Astrocyte (in vitro differentiated cells and primary cell): ENCODE data around the gene MYH3. TPM values are rescaled to one million over a fixed set of nuclear protein-coding genes. Genes with fewer than 3 reads are reported as not detected.

ENCODE experiments used
- DNase-seq: peaks from one replicate; pipeline ENCODE4 v3.0.0-alpha.2; 2010; ENCODE audit warnings: low read depth
- FAIRE-seq: peaks from 2 replicates; lab custom pipeline; 2011; peaks lifted over from hg19 to GRCh38; lab: Jason Lieb, UNC
- H2AFZ ChIP-seq: 2 replicates; pipeline ENCODE4 v1.6.0; 2012; ENCODE audit warnings: low read depth, low read length, inconsistent platforms
- H3K27ac ChIP-seq: 2 replicates; pipeline ENCODE4 v1.5.1; 2011; ENCODE audit warnings: low read depth, low read length, inconsistent platforms
- H3K27me3 ChIP-seq: 2 replicates; pipeline ENCODE4 v1.6.0; 2011; ENCODE audit warnings: low read length, inconsistent platforms; ENCODE audit not compliant: insufficient read depth
- H3K36me3 ChIP-seq: 2 replicates; pipeline ENCODE4 v1.5.1; 2011; ENCODE audit warnings: low read length, inconsistent platforms; ENCODE audit not compliant: insufficient read depth
- H3K4me1 ChIP-seq: 2 replicates; pipeline ENCODE4 v1.5.1; 2011; ENCODE audit warnings: low read length, inconsistent platforms; ENCODE audit not compliant: insufficient read depth
- H3K4me2 ChIP-seq: 2 replicates; pipeline ENCODE4 v1.6.0; 2012; ENCODE audit warnings: low read length, inconsistent platforms
- H3K4me3 ChIP-seq: 2 replicates; pipeline ENCODE4 v1.5.1; 2011; ENCODE audit warnings: low read depth, mild to moderate bottlenecking, low read length, inconsistent platforms; ENCODE audit not compliant: insufficient read depth
- H3K79me2 ChIP-seq: 2 replicates; pipeline ENCODE4 v1.6.0; 2012; ENCODE audit warnings: mild to moderate bottlenecking, low read length, inconsistent platforms; ENCODE audit not compliant: insufficient read depth
- H3K9ac ChIP-seq: 2 replicates; pipeline ENCODE4 v1.6.0; 2012; ENCODE audit warnings: mild to moderate bottlenecking, low read length, inconsistent platforms
- H3K9me3 ChIP-seq: 2 replicates; pipeline ENCODE4 v1.5.1; 2012; ENCODE audit warnings: low read depth, mild to moderate bottlenecking, low read length, inconsistent platforms; ENCODE audit not compliant: insufficient read depth
- H4K20me1 ChIP-seq: 2 replicates; pipeline ENCODE4 v1.6.0; 2012; ENCODE audit warnings: low read length, inconsistent platforms; ENCODE audit not compliant: insufficient read depth
- H3K27ac Mint-ChIP-seq: one replicate; pipeline ENCODE4 v1.8.0; 2021; ENCODE audit warnings: mild to moderate bottlenecking, mixed read lengths; ENCODE audit not compliant: unreplicated experiment
- H3K27me3 Mint-ChIP-seq: one replicate; pipeline ENCODE4 v1.8.0; 2021; ENCODE audit warnings: low read depth, mixed read lengths; ENCODE audit not compliant: unreplicated experiment
- H3K36me3 Mint-ChIP-seq: one replicate; pipeline ENCODE4 v1.8.0; 2021; ENCODE audit warnings: low read depth, mixed read lengths; ENCODE audit not compliant: unreplicated experiment
- H3K4me1 Mint-ChIP-seq: one replicate; pipeline ENCODE4 v1.8.0; 2021; ENCODE audit warnings: low read depth, mixed read lengths; ENCODE audit not compliant: unreplicated experiment
- H3K4me3 Mint-ChIP-seq: one replicate; pipeline ENCODE4 v1.8.0; 2021; ENCODE audit warnings: mild to moderate bottlenecking, moderate library complexity, mixed read lengths; ENCODE audit not compliant: unreplicated experiment
- H3K9me3 Mint-ChIP-seq: one replicate; pipeline ENCODE4 v1.8.0; 2021; ENCODE audit warnings: mild to moderate bottlenecking, mixed read lengths; ENCODE audit not compliant: unreplicated experiment
- CTCF ChIP-seq: IDR thresholded peaks from 2 replicates; pipeline ENCODE4 v1.5.1; 2011; ENCODE audit warnings: low read depth, mild to moderate bottlenecking, inconsistent platforms, low read length, moderate library complexity; ENCODE audit not compliant: insufficient read depth
- EZH2 ChIP-seq: IDR thresholded peaks from 2 replicates; pipeline ENCODE4 v1.6.1; 2012; ENCODE audit warnings: mild to moderate bottlenecking, low read length, inconsistent platforms; ENCODE audit not compliant: insufficient read depth
- total RNA-seq: library from RNA; stranded (reverse); gene quantifications from 2 replicates; pipeline ENCODE4 v1.2.1, GENCODE V29; 2021

The MYH3 gene
- total RNA-seq, 1 donor from 2014 or later, result 1.9 TPM

- H3K79me2 ChIP-seq, result no peaks in the 10 kb centered on the region
- no peaks in the 10 kb centered on the region for H3K4me1 ChIP-seq
- H3K27me3 Mint-ChIP-seq, result peaks cover 9% of the 10 kb centered on the region
- no peak for DNase-seq
- no peak overlapping the region for H2AFZ ChIP-seq
- H3K36me3 Mint-ChIP-seq, result no peaks in the 10 kb centered on the region
- no peak for FAIRE-seq
- TF ChIP-seq EZH2, result no peak
- H4K20me1 ChIP-seq, result no peaks in the 10 kb centered on the region
- no peaks in the 10 kb centered on the region for H3K27me3 ChIP-seq
- no peak overlapping the region for H3K4me3 Mint-ChIP-seq
- H3K4me1 Mint-ChIP-seq, result peaks cover 19% of the 10 kb centered on the region
- no peaks in the 10 kb centered on the region for H3K36me3 ChIP-seq
- H3K9me3 Mint-ChIP-seq, result peaks cover 3% of the 10 kb centered on the region
- H3K4me2 ChIP-seq, result no peak overlapping the region
- peak overlapping the region; percentile 59 for H3K27ac Mint-ChIP-seq
- H3K4me3 ChIP-seq, result no peak overlapping the region
- no peak overlapping the region for H3K27ac ChIP-seq
- H3K9ac ChIP-seq, result no peak overlapping the region
- H3K9me3 ChIP-seq, result no peaks in the 10 kb centered on the region
Observed at GRCh38 chr17:10613775-10614513, 43.2 kb downstream of the MYH3 start.

- DNase-seq (peak; percentile 5), FAIRE-seq (peak; percentile 79)
- Histone ChIP-seq H3K9me3 (no peaks in the 10 kb centered on the region), H3K4me2 (no peak overlapping the region), H3K36me3 (no peaks in the 10 kb centered on the region), H4K20me1 (no peaks in the 10 kb centered on the region), H3K4me1 (no peaks in the 10 kb centered on the region), H3K79me2 (no peaks in the 10 kb centered on the region), H3K27me3 (no peaks in the 10 kb centered on the region), H3K27ac (no peak overlapping the region), H3K9ac (no peak overlapping the region), H3K4me3 (no peak overlapping the region), H2AFZ (no peak overlapping the region)
- H3K36me3 Mint-ChIP-seq, result no peaks in the 10 kb centered on the region
- peaks cover 3% of the 10 kb centered on the region for H3K9me3 Mint-ChIP-seq
- H3K4me1 Mint-ChIP-seq, result peaks cover 18% of the 10 kb centered on the region
- no peak overlapping the region for H3K4me3 Mint-ChIP-seq
- peak overlapping the region; percentile 59 for H3K27ac Mint-ChIP-seq
- no peak for TF ChIP-seq CTCF
- no peak for TF ChIP-seq EZH2
- H3K27me3 Mint-ChIP-seq, result peaks cover 9% of the 10 kb centered on the region
Observed at GRCh38 chr17:10612957-10613744, 44.0 kb downstream of the MYH3 start.

GRCh38 chr17:10610884-10611283, 46.2 kb downstream of the MYH3 start:
- H3K4me1 Mint-ChIP-seq, result peaks cover 17% of the 10 kb centered on the region
- no peak for TF ChIP-seq EZH2
- no peak for TF ChIP-seq CTCF
- Histone ChIP-seq H3K9me3 (no peaks in the 10 kb centered on the region), H3K79me2 (no peaks in the 10 kb centered on the region), H3K4me2 (no peak overlapping the region), H3K27me3 (no peaks in the 10 kb centered on the region), H2AFZ (no peak overlapping the region), H3K4me1 (no peaks in the 10 kb centered on the region), H3K27ac (no peak overlapping the region), H3K36me3 (no peaks in the 10 kb centered on the region), H4K20me1 (no peaks in the 10 kb centered on the region), H3K9ac (no peak overlapping the region), H3K4me3 (no peak overlapping the region)
- FAIRE-seq (no peak), DNase-seq (no peak)
- no peak overlapping the region for H3K4me3 Mint-ChIP-seq
- peaks cover 9% of the 10 kb centered on the region for H3K27me3 Mint-ChIP-seq
- H3K27ac Mint-ChIP-seq, result no peak overlapping the region
- no peaks in the 10 kb centered on the region for H3K36me3 Mint-ChIP-seq
- H3K9me3 Mint-ChIP-seq, result peaks cover 3% of the 10 kb centered on the region
